HepG2 (cell line): ENCODE measurements around the gene NPSR1.

Experiments
- CEBPB ChIP-seq: IDR thresholded peaks from 2 replicates; pipeline ENCODE4 v1.6.1; 2011; ENCODE audit warnings: low read depth, low read length, improper control_type of control experiment, borderline replicate concordance
- FOXP1 ChIP-seq, 2 experiments: fragments of 450-650 bp in 1 of 2; IDR thresholded peaks; 2 replicates each; pipeline ENCODE4 v1.6.1; 2017 to 2018; ENCODE audit warnings: antibody characterized with exemption in 1 of 2
- GABPA ChIP-seq, 2 experiments: IDR thresholded peaks; 2 replicates each; pipeline ENCODE4 v1.6.1; 2011 to 2016; ENCODE audit warnings: low read depth in 2 of 2, low read length in 1 of 2, missing biosample characterization in 1 of 2, missing genetic modification characterization in 1 of 2
- MYC ChIP-seq: sonication (generic); formaldehyde crosslinking; IDR thresholded peaks from 2 replicates; pipeline ENCODE4 v1.9.0; 2021; ENCODE audit warnings: missing genetic modification reagents, borderline replicate concordance
- ONECUT2 ChIP-seq: sonication (generic); formaldehyde crosslinking; IDR thresholded peaks from 2 replicates; pipeline ENCODE4 v1.4.0; 2020; ENCODE audit warnings: missing genetic modification reagents
- PITX1 ChIP-seq: sonication (generic); formaldehyde crosslinking; IDR thresholded peaks from 2 replicates; pipeline ENCODE4 v1.5.1; 2020; ENCODE audit warnings: mild to moderate bottlenecking, missing genetic modification reagents
- TOE1 ChIP-seq: sonication (generic); formaldehyde crosslinking; IDR thresholded peaks from 2 replicates; pipeline ENCODE4 v1.4.0; 2020; ENCODE audit warnings: mild to moderate bottlenecking, missing genetic modification reagents
- ZNF282 ChIP-seq: fragments of 450-650 bp; IDR thresholded peaks from 2 replicates; pipeline ENCODE4 v1.6.1; 2018; ENCODE audit not compliant: partially characterized antibody
- TF ChIP-seq, protein P1 (sequence below), 2 experiments: IDR thresholded peaks; 2 replicates each; pipeline ENCODE4 v1.6.1; 2011 to 2012; ENCODE audit warnings: low read length in 2 of 2, borderline replicate concordance in 1 of 2, low read depth in 1 of 2, mild to moderate bottlenecking in 1 of 2, moderate library complexity in 1 of 2

DNA sequence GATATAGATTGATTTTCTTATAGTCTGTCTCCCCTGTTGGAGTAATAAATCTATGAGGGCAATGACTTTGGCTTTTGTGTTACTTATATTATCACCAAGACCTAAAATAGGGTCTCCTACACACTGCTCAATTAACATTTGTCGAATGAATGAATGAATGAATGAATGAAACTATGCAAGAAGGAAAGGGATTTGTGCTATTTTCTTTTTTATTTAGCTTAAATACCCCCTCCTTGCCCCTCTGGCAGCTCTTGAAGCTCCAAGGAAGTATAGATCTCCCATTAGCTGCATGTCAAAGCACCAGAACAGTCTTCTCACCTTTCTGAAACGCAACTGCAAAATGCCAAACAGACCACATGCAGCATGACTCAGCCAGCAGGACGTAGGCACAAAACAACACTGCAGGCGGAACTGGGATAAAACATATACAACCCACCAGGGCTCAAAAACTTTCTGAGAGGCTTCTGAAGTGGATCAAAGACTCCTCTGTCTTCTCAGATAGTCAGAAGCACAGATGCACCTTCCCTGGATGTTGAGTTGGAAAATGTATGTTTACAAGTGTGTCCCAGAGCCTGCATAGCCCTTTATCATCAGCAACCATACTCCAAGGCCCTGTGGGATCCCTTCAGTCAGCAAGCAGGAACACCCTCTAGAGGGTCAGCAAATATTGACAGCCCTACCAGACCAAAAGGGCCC, 187.8 kb downstream of the NPSR1 start:
- no peak for TF ChIP-seq PITX1 (CRISPR knock-in tag)
- TF ChIP-seq FOXP1 (IDR thresholded peaks at IDR 0.05), result no peak
- no peak for TF ChIP-seq FOXP1 (CRISPR knock-in tag; IDR thresholded peaks at IDR 0.05)
- TF ChIP-seq ZNF282, result no peak
- no peak for TF ChIP-seq MYC (CRISPR knock-in tag)
- TF ChIP-seq TOE1 (CRISPR knock-in tag), result no peak
- TF ChIP-seq, protein P1, sequence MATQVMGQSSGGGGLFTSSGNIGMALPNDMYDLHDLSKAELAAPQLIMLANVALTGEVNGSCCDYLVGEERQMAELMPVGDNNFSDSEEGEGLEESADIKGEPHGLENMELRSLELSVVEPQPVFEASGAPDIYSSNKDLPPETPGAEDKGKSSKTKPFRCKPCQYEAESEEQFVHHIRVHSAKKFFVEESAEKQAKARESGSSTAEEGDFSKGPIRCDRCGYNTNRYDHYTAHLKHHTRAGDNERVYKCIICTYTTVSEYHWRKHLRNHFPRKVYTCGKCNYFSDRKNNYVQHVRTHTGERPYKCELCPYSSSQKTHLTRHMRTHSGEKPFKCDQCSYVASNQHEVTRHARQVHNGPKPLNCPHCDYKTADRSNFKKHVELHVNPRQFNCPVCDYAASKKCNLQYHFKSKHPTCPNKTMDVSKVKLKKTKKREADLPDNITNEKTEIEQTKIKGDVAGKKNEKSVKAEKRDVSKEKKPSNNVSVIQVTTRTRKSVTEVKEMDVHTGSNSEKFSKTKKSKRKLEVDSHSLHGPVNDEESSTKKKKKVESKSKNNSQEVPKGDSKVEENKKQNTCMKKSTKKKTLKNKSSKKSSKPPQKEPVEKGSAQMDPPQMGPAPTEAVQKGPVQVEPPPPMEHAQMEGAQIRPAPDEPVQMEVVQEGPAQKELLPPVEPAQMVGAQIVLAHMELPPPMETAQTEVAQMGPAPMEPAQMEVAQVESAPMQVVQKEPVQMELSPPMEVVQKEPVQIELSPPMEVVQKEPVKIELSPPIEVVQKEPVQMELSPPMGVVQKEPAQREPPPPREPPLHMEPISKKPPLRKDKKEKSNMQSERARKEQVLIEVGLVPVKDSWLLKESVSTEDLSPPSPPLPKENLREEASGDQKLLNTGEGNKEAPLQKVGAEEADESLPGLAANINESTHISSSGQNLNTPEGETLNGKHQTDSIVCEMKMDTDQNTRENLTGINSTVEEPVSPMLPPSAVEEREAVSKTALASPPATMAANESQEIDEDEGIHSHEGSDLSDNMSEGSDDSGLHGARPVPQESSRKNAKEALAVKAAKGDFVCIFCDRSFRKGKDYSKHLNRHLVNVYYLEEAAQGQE (IDR thresholded peaks at IDR 0.05; ENCODE audit: borderline replicate concordance in 1 of 2, low read depth in 1 of 2, low read length in 2 of 2), result no peak
- no peak for TF ChIP-seq GABPA (IDR thresholded peaks at IDR 0.05; ENCODE audit: low read depth, low read length)
- no peak for TF ChIP-seq GABPA (CRISPR knock-in tag; IDR thresholded peaks at IDR 0.05; ENCODE audit: low read depth)
- no peak for TF ChIP-seq CEBPB
- TF ChIP-seq ONECUT2 (CRISPR knock-in tag), result no peak
